ENCODE results near the gene JAKMIP1. TPM values are rescaled to one million over a fixed set of nuclear protein-coding genes. Genes with fewer than 3 reads are reported as not detected.
A peak's percentile ranks its signal among the peaks of the same experiment; 100 is the strongest.

Gene JAKMIP1
- total RNA-seq, 3 donors from 2014 or later, result 0.66 to 0.88 (median 0.80) TPM

DNA sequence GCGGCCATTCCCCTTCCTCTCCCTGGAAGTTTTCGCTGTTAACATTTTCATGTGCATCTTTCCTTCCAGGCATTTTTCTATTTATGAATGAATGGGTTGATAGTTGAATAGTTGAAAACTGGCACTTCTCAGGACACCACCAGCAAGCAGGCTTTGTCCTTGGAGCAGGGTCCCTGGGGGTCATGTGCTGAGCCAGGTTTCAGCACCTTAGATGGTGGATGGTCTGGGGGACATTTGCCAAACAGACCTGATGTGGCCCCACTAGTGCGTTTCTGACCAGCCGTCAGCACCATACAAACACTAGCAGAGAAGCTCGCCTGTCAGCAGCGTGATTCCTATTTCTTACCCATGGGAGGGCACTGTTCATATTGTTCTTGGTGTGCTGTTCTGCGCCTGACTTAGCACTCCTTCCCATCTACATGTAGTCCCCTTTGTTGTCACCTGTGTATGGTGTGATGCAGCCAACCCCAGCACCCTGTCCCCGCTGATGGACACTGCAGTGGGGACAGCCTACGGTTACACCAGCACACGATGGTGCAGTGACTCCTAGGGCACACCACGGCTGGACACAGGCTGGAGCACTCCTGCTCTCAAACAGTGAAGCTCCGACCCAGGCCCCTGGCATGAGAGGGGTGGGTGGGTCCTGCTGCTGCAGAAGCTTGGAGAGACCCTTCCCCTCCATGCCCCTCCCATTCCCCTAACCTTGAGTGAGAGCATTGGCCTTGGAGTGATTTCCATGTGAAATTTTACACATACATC, 42.1 kb upstream of the JAKMIP1 start:
- intact Hi-C loops (cut with DNase I; ENCODE audit: low total_unique reads), result no loop called here
- peaks cover 5 to 59% of the 10 kb centered on the region in 2 donors for H3K27me3 ChIP-seq
- TF ChIP-seq POLR2A (IDR thresholded peaks at IDR 0.05), result no peak
- no peak for TF ChIP-seq CTCF (IDR thresholded peaks at IDR 0.05)
- TF ChIP-seq POLR2AphosphoS5 (IDR thresholded peaks at IDR 0.05), result no peak

GRCh38 chr4:6241062-6241845, 40.9 kb upstream of the JAKMIP1 start:
- no peak overlapping the region for H3K4me3 ChIP-seq
- peaks cover 5 to 55% of the 10 kb centered on the region in 2 donors for H3K27me3 ChIP-seq
- TF ChIP-seq CTCF (IDR thresholded peaks at IDR 0.05), result no peak
- no peak for TF ChIP-seq POLR2A (IDR thresholded peaks at IDR 0.05)
- TF ChIP-seq POLR2AphosphoS5 (IDR thresholded peaks at IDR 0.05), result no peak
- no peaks in the 10 kb centered on the region for H3K4me1 ChIP-seq
- no peak overlapping the region for H3K27ac ChIP-seq
- H3K36me3 ChIP-seq, result no peaks in the 10 kb centered on the region
- peaks cover 4 to 17% of the 10 kb centered on the region in 2 donors for H3K9me3 ChIP-seq
- DNase-seq (ENCODE audit: low spot score in 2 of 2), result no peak
- intact Hi-C loops (cut with DNase I; ENCODE audit: low total_unique reads), result no loop called here

More for the DNA sequence above, 42.1 kb upstream of the JAKMIP1 start:
- DNase-seq (ENCODE audit: low spot score in 2 of 2), result no peak
- H3K27ac ChIP-seq, result no peak overlapping the region
- no peaks in the 10 kb centered on the region for H3K4me1 ChIP-seq
- H3K4me3 ChIP-seq, result no peak overlapping the region
- no peaks in the 10 kb centered on the region for H3K36me3 ChIP-seq
- H3K9me3 ChIP-seq, result peaks cover 4 to 17% of the 10 kb centered on the region in 2 donors

DNA sequence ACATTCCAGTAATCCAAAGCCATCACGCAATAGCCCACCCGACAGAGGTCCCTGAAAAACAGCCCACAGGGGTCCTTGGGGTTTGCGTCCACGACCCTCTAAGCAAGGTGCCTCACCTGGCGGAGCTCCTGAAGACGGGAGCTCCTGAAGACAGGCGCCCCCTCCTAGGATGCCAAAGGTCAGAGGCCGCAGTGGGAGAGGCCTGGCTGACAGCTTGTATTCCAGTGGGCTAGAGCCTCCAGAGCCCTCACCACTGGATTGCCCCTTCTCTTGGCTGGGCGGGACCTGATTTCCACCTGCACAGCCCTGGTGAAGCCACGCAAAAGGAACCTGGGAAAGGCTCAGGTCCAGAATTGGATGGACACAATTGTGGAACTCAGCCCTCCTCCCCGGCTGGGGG, 39.6 kb upstream of the JAKMIP1 start:
- Histone ChIP-seq H3K4me3 (no peak overlapping the region), H3K4me1 (no peaks in the 10 kb centered on the region), H3K27ac (no peak overlapping the region), H3K36me3 (no peaks in the 10 kb centered on the region), H3K9me3 (peaks cover 0 to 13% of the 10 kb centered on the region in 2 donors), H3K27me3 (peaks cover 0 to 42% of the 10 kb centered on the region in 2 donors)
- intact Hi-C loops (cut with DNase I; ENCODE audit: low total_unique reads), result no loop called here
- DNase-seq (ENCODE audit: low spot score in 2 of 2), result peak in 1 of 2 donors; percentile 24
- TF ChIP-seq CTCF (IDR thresholded peaks at IDR 0.05), result no peak
- no peak for TF ChIP-seq POLR2A (IDR thresholded peaks at IDR 0.05)
- no peak for TF ChIP-seq POLR2AphosphoS5 (IDR thresholded peaks at IDR 0.05)

GRCh38 chr4:6239486-6239885, 39.1 kb upstream of the JAKMIP1 start:
- Histone ChIP-seq H3K4me3 (no peak overlapping the region), H3K27me3 (peaks cover 0 to 40% of the 10 kb centered on the region in 2 donors), H3K9me3 (peaks cover 0 to 8% of the 10 kb centered on the region in 2 donors), H3K27ac (no peak overlapping the region), H3K4me1 (no peaks in the 10 kb centered on the region), H3K36me3 (no peaks in the 10 kb centered on the region)
- DNase-seq (ENCODE audit: low spot score in 2 of 2), result peak in 1 of 2 donors; percentile 25
- TF ChIP-seq POLR2A (IDR thresholded peaks at IDR 0.05) (no peak), CTCF (IDR thresholded peaks at IDR 0.05) (no peak), POLR2AphosphoS5 (IDR thresholded peaks at IDR 0.05) (no peak)
- intact Hi-C loops (cut with DNase I; ENCODE audit: low total_unique reads), result no loop called here

All from breast epithelium (tissue), 4 donors.